Occipital lobe (tissue), 2 donors: ENCODE measurements around the gene SWT1. TPM values are rescaled to one million over a fixed set of nuclear protein-coding genes. Genes with fewer than 3 reads are reported as not detected.
"Not testable (repeated sequence)": the region's sequence is repeated elsewhere in the genome, so short reads cannot be mapped to it uniquely, and the experiment has no call there.

ENCODE experiments used
- DNase-seq: peaks from one replicate; lab custom pipeline; 2025; lab: John Stamatoyannopoulos, UW
- total RNA-seq: library from RNA; depleted of rRNA; stranded (reverse); fragments of >200 nt; gene quantifications from one replicate; pipeline ENCODE4 v1.2.3, GENCODE V29; 2014

The SWT1 gene
- total RNA-seq, 1 donor from 2014 or later, result 61.3 TPM

GRCh38 chr1:185166106-185166505 lies 9.1 kb downstream of the SWT1 start:
- no peak for DNase-seq

DNA sequence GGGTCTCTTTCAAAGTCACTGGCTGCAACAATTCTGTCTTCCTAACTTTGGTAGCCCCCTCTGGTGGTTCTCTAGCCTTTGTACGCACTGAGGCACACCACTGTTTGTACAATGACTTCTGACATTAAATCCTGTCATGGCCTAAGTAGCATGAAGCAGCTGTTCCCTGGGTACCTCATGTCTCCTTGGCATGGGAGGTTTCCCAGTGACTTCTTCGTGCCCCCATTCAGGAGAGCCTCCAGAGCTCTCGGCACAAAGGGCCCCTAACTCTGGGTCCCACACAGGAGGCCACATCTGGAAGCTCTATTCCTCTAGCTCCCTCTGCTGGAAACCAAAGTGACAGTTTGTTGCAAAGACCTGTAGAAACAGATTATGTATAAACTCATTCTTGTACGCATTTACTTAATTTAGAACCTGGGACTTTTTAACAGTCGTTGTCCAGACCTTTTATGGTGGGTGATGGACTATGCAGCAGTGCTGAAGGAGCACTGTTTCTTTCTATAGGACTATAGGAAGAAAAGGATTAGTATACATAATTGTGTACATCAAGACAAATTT lies 13.4 kb downstream of the SWT1 start:
- DNase-seq, result no peak

DNA sequence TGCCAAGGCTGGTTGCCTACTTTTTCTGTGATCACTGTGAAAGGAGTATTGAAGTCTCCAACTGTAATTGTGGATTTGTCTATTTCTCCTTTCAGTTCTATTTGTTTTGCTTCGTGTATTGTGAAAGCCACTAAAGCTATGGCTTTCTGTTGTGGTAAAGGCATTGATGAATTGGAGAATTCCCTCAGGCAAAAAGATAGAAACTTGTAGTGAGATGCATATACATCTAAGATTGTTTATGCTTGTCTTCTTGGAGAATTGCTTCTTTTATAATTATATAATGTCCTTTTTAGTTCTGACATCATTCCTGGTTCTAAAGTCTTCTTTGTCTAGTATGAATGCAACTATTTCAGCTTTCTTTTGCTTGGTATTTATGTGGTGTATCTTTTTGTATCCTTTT lies 36.8 kb downstream of the SWT1 start:
- no peak for DNase-seq

- DNase-seq, result not testable (repeated sequence)
Observed at GRCh38 chr1:185198712-185199111, 41.7 kb downstream of the SWT1 start.

DNA sequence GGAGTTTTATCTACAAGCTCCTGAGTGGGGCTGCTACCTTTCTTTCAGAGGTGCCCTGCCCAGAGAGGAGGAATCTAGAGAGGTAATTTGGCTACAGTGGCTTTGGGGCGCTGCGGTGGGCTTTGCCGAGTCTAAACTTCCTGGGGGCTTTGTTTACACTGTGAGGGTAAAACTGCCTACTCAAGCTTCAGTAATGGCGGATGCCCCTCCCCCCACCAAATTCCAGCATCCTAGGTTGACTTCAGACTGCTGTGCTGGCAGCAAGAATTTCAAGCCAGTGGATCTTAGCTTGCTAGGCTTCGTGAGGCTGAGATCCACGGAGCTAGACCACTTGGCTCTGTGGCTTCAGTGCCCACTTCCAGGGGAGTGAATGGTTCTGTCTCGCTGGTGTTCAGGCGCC lies 43.9 kb downstream of the SWT1 start:
- no peak for DNase-seq

GRCh38 chr1:185207170-185207569 lies 50.2 kb downstream of the SWT1 start:
- DNase-seq, result no peak

GRCh38 chr1:185207980-185208602 lies 51.1 kb downstream of the SWT1 start:
- no peak for DNase-seq

DNA sequence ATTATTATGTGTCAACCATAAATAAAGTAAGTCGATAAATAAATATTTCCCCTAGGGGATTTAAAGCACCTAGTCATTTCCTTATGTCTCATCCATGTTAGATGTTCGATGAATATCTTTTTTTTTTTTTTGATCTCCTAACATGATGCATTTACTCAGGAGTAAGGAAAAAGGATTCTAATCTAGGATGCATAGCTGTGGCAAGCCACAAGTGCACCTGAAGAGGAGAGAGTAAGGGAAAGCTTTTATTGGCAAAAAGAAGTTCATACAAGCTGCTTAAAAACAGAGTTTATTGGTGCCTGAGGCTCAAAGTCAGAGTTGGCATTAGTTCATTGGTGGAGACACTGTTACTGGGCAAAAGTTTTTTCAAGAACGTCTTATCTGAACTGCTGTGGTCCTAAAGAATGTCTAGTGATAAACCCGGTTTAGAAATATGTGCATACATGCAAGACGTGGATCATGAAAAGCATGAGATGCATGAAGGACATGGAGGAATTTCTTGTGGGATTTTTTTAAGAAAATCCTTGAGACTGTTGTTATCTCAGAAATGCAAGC lies 51.7 kb downstream of the SWT1 start:
- no peak for DNase-seq

DNA sequence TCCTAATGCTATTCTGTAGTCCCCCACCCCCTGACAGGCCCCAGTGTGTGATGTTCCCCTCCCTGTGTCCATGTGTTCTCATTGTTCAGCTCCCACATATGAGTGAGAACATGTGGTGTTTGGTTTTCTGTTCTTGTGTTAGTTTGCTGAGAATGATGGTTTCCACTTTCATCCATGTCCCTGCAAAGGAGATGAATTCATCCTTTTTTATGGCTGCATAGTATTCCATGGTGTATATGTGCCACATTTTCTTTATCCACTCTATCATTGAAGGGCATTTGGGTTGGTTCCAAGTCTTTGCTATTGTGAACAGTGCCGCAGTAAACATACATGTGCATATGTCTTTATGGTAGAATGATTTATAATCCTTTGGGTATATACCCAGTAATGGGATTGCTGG lies 52.4 kb downstream of the SWT1 start:
- DNase-seq, result not testable (repeated sequence)

DNA sequence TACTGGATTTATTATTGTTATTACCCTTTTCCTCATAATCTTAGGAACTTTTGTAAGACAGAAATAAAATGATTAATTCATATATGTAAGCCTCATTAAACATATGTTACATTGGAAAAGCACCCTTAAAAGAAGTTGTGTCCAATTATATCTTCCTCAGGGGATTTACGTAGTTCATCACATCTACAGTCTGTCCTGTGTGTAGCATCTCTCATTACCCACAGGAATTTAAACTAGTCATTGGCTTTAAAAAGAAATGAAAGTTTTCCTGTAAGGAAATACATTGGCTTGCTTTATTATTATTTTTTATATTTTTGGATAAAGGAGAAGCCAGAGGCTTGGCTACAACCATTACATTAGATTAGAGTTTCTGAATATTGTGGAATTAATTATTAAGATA lies 56.1 kb downstream of the SWT1 start:
- no peak for DNase-seq

- DNase-seq, result no peak
Observed at GRCh38 chr1:185215911-185216310, 58.9 kb downstream of the SWT1 start.

DNA sequence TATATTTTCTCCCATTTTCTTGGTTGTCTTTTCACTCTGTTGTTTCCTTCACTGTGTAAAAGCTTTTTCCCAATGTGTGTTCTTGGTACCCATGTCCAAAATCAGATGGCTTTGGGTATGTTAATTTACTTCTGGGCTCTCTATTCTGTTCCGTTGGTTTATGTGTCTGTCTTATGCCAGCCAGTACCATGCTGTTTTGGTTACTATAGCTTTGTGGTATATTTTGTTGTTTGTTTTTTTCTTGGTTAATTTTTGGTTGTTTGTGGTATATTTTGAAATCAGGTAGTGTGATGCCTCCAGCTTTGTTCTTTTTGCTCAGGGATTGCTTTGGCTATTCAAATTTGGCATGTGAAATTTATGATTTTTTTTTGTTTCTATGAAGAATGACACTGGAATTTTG lies 67.2 kb downstream of the SWT1 start:
- DNase-seq, result no peak

DNA sequence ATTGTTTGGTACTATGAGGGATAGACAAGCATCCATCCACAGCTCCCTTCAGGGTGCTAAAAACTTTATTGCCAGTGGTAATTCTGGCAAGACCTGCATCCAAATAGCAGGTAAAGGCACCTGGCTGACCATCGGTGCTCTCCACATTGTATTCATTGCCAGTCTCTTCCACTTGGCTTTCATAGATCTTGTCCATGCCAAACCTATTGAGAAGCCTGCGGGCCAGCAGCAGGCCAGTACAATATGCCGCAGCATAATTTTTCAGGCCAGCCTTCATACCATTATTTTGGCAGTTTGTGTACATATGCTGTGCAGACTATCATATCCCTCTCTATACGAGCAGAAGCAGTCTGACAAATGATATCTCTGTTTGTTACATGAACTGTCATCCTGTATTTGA lies 70.2 kb downstream of the SWT1 start:
- no peak for DNase-seq

DNA sequence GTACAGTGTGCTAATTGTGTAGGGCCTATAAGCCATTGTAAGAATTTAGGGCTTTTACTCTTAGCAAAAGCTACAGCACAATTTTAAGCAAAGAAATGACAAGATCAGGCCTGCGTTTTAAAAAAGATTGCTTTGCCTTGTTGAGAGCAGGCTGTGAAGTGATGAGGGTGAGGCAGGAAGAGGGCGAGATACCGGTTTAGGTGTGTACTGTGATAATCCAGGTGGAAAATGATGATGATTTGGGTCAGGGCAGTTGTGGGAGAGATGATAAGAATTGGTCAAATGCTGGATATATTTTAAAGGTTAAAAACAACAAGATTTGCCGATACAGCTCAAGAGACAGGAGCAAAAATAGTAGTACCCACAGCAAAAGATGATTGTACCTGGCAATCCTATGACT lies 72.0 kb downstream of the SWT1 start:
- DNase-seq, result no peak

DNA sequence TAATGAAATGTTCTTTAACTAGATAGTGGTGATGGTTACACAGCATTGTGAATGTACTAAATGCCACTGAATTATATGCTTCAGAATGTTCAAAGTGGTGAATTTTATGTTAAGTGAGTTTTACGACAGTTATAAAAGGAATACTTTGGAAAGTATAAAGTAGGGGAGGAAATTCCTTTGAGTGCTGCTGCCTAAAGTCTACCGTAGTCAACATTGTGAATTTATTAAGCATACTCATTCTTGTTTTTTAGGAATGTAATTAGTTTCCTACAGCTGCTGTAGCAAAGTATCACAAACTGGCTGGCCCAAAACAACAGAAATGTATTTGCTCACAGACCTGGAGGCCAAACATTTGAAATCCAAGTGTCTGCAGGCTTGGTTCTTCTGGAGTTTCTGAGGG lies 73.0 kb downstream of the SWT1 start:
- DNase-seq, result no peak

- DNase-seq, result no peak
Observed at GRCh38 chr1:185232874-185233273, 75.9 kb downstream of the SWT1 start.

- DNase-seq, result not testable (repeated sequence)
Observed at GRCh38 chr1:185234183-185234582, 77.2 kb downstream of the SWT1 start.

- DNase-seq, result not testable (repeated sequence)
Observed at GRCh38 chr1:185237176-185237575, 80.2 kb downstream of the SWT1 start.

- no peak for DNase-seq
Observed at GRCh38 chr1:185237661-185238060, 80.7 kb downstream of the SWT1 start.

- DNase-seq, result no peak
Observed at GRCh38 chr1:185238447-185238846, 81.5 kb downstream of the SWT1 start.

DNA sequence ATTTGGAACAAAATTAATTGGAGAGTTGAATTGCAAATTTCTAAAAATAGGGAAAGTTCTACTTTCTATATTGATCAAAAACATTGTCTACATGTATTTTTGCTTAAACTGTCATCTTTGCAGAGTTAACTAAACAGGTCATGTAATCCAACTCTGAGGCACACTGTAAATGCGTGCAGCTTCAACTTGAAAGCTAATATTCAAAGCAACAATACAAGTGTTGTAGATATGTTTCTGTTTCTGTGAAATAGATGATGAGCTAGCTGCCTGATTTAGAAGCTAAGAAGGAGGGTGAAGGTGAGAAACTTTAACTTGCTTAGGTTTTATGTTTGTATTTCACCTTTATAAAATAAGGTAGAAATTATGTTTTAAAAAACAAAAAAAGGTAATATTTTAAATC lies 82.9 kb downstream of the SWT1 start:
- no peak for DNase-seq

DNA sequence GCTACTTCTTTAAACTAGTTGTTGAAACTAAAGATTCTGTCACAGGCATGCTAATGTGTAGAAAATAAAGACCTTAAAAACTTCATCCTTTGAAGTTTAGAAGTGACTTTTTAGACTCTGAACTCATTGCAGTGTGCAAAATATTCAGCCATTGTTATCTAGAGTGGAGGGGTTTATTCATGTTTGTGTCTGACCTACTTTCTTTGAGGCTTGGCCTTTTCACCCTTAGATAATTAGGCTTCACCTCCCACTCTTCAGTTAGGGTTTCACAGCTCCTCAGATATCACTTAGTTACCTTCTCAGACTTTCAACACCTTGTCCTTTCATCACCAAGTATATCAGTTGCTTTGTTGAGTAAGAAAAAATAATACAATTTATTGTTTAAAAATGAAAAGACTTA lies 84.2 kb downstream of the SWT1 start:
- DNase-seq, result no peak

DNA sequence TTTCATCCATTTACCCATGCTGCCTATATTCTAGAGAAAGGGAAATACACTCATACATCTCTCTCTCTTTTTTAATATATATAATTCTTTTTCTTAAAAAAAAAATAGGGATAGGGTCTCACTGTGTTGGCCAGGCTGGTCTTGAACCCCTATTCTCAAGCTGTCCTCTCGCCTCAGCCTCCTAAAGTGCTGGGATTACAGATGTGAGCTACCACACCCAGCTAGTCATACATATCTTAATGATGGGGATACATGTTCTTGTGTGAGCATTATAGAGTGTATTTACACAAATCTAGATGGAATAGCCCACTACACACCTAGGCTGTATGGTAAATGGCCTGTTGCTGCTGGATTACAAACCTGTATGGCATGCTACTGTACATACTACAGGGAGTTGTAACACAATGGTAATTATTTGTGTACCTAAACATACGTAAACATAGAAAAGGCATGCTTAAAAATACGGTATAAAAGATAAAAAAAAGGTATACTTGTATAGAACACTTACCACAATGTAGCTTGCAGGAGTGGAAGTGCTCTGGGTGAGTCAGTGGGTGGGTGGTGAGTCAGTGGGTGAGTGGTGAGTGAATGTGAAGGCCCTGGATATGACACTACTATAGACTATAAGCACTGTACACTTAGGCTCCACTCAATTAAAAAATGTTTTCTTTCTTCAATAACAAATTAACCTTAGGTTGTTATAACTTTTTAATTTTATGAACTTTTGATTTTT lies 87.2 kb downstream of the SWT1 start:
- no peak for DNase-seq
